ENCODE results near the gene COA3.

DNA sequence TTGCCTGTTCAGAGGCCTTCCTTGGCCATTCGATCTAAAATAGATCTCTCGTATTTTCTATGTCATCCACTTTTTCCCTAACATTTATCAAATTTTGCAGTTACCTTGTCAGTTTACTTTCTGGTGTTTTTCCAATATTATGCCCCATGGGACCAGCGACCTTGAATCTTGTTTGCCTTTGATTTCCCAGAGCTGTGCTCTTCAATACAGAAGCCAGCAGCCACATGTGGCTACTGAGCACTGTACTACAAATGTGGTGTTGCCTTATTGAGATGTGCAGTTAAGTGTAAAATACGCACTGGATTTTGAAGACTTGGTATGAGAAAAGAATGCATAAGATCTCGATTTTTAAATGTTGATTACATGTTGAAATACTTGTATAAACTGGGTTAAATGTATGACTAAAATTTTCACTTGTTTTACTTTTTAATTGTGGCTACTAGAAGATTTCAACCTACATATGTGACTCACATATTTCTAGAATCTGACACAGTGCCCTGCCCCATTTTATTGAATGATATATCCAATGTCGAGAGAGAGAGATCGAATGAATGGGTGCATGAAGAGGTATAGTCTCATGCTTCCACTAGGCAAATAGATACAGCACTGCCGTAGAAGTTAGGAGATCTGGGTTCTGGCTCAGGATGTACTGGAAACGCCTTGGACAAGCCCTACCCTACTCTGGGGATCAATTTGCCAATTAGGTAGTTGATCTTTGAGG, 33.9 kb upstream of the COA3 start:
- no peak for TF ChIP-seq NFIC (IDR thresholded peaks at IDR 0.05; ENCODE audit: borderline replicate concordance)
- TF ChIP-seq, protein P1, sequence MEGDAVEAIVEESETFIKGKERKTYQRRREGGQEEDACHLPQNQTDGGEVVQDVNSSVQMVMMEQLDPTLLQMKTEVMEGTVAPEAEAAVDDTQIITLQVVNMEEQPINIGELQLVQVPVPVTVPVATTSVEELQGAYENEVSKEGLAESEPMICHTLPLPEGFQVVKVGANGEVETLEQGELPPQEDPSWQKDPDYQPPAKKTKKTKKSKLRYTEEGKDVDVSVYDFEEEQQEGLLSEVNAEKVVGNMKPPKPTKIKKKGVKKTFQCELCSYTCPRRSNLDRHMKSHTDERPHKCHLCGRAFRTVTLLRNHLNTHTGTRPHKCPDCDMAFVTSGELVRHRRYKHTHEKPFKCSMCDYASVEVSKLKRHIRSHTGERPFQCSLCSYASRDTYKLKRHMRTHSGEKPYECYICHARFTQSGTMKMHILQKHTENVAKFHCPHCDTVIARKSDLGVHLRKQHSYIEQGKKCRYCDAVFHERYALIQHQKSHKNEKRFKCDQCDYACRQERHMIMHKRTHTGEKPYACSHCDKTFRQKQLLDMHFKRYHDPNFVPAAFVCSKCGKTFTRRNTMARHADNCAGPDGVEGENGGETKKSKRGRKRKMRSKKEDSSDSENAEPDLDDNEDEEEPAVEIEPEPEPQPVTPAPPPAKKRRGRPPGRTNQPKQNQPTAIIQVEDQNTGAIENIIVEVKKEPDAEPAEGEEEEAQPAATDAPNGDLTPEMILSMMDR (IDR thresholded peaks at IDR 0.05) = no peak
- TF ChIP-seq, protein P2, sequence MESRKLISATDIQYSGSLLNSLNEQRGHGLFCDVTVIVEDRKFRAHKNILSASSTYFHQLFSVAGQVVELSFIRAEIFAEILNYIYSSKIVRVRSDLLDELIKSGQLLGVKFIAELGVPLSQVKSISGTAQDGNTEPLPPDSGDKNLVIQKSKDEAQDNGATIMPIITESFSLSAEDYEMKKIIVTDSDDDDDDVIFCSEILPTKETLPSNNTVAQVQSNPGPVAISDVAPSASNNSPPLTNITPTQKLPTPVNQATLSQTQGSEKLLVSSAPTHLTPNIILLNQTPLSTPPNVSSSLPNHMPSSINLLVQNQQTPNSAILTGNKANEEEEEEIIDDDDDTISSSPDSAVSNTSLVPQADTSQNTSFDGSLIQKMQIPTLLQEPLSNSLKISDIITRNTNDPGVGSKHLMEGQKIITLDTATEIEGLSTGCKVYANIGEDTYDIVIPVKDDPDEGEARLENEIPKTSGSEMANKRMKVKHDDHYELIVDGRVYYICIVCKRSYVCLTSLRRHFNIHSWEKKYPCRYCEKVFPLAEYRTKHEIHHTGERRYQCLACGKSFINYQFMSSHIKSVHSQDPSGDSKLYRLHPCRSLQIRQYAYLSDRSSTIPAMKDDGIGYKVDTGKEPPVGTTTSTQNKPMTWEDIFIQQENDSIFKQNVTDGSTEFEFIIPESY (IDR thresholded peaks at IDR 0.05; ENCODE audit: borderline replicate concordance, low read depth) = no peak
- TF ChIP-seq POLR2AphosphoS5 (IDR thresholded peaks at IDR 0.05; ENCODE audit: low read depth, low read length) = no peak
- TF ChIP-seq EP300 (IDR thresholded peaks at IDR 0.05; ENCODE audit: borderline replicate concordance in 1 of 2, low read depth in 1 of 2, low read length in 1 of 2) = no peak
- TF ChIP-seq JUND (IDR thresholded peaks at IDR 0.05) = no peak
- TF ChIP-seq RFX5 (IDR thresholded peaks at IDR 0.05; ENCODE audit: low read length) = no peak
- TF ChIP-seq EZH2phosphoT487 (IDR thresholded peaks at IDR 0.05; ENCODE audit: borderline replicate concordance, low read depth) = no peak
- no peak for TF ChIP-seq RAD21 (IDR thresholded peaks at IDR 0.05; ENCODE audit: low read length)
- no peak for TF ChIP-seq RCOR1 (IDR thresholded peaks at IDR 0.05; ENCODE audit: low read length)
- TF ChIP-seq MXI1 (IDR thresholded peaks at IDR 0.05; ENCODE audit: low read depth, low read length) = no peak
- TF ChIP-seq, protein P3, sequence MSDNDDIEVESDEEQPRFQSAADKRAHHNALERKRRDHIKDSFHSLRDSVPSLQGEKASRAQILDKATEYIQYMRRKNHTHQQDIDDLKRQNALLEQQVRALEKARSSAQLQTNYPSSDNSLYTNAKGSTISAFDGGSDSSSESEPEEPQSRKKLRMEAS (IDR thresholded peaks at IDR 0.05; ENCODE audit: low read depth) = no peak

Data from SK-N-SH (cell line).